Stimulated activated CD4-positive, alpha-beta T cell treated with anti-CD3 and anti-CD28 coated beads, TNF-alpha, amount 100 ng/mL, for 24 hours (primary cell): ENCODE results near the gene CELSR3.

Experiments
- DNase-seq, 3 experiments: peaks; one replicate each; pipeline ENCODE4 v3.0.0-alpha.2; 2020; ENCODE audit warnings: low read depth in 3 of 3

The CELSR3 gene

DNA sequence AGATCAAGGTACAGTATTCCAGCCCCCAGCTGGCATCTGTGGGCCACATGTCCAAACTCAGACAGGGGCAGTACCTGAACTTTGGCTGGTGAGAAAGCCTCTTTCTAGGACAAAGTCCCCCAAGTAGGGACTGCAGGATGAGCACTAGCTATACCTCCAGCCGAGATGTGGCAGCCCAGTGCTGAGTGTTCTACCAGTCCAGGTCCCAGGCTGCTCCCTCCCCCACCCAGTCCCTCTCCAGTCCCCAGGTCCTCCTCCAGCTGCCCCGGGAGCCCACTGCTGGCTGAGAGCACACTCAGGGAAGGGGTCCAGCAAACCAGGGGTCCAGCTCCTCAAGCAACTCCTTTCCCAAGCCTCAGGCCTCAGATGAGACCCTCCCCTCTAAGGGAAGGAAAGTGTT, 28.9 kb downstream of the CELSR3 start:
- DNase-seq = no peak

DNA sequence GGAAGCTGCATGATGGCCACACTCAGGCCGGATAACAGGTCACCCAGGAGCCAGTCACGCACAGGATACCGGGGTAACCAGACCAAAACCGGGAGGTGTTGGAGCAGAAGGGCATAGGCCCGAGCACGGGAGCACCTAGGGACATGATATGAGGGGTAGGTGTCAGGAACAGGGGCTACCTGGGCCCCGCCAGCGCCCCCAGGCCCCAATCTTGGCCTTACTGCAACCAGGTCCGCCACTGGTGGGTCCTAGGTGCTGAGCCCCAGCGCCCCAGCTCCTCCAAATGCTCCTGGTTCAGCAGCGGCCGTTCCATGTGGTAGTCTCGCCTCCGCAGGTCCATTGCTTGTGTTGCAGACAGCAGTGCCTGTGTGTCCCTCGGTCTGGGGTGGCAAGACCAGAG, 29.4 kb downstream of the CELSR3 start:
- no peak for DNase-seq

DNA sequence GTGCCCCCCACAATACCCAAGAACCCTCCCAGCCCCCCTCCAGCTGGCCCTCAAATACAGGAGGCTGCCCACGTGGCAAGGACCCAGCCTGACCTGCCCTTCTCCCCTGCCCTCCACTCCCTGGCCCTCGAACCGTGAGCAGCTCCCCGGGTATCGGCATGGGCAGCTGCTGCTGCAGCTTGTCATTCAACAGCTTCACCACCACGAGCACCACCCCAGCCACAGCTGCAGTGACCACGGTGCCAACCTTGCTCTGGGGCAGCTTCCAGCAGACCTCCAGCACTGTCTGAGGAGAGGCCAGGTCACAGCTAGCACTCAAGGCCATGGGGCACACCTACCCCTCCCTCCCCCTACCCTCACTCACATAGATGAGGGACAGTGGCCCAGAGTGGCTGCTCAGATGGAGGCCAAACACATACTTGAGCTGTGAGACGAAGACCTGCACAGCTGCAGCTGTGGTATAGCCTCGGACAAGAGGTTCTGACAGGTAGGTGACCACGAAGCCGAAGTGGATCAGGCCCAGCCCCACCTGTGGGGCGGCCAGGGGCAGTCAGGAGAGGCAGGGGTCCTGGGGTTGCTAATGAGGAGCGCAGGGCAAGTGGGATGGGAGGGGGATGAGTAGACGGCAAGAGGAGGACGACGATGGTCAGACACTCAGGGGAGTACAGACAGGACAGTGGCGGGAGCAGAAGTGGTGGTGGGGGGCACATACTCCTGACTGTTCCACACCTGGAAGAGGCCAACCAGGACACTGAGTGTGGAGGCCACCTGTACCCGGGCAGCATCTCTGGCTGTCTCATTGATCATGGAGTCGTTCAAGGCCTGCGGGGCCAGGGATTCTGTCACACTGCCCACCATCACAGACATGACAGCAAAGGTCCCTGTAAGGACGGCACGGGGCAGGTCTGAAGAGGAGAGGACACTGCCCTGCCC, 30.9 kb downstream of the CELSR3 start:
- DNase-seq = no peak

DNA sequence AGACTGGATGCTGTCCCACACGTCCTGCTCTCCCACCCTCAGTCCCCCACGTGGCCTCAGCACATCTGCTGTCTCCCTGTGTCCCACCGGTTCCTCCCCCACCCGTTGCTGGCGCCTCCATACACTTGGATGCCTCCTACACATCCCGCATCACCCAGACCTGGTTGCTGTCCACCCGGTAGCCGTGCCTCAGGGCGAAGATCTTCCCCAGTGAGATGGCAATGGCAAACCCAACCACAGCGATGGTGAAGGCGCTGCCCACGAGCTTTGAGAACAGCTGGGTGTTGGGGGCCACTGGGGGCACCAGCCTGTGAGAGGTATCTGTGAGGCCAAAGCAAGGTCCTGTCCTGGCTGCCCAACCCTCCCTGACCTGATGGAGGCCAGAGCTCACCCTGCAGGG, 31.9 kb downstream of the CELSR3 start:
- no peak for DNase-seq

DNA sequence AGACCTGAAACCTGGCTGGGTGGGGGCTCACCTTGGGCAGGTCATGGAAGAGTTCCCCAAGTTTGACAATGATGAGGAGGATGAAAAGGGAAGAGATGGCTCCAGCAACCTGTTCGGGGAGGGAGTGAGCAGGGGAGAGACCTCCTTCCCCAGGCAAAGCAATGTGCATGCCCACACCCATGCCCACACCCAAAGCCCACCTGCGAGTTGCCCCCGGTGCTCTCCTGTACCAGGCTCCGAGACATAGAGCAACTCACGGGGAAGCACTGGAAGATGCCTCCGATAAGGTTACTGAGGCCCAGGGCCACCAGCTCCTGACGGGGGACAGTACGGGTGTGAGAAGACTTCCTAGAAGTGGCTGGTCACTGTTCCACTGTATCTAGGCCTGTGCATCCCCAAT, 32.3 kb downstream of the CELSR3 start:
- DNase-seq = no peak

DNA sequence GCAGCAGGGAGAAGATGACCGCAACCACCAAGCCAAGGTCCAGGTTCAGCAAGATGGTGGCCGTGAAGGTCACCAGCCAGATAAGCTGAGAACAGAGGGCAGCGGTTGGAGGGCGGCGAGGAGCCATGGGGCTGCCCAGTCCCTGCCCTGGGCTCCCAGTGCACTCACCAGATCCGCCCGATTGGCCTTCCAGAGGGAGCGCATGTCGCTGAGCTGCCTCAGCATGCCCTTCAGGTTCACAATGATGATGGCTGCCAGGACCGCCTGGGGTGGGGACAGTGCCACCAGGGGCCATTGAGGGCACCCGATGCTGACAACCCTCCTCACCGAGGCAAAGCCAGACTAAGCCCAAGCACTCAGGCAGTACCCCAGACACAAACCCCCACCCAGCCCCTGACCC, 32.8 kb downstream of the CELSR3 start:
- DNase-seq = no peak

DNA sequence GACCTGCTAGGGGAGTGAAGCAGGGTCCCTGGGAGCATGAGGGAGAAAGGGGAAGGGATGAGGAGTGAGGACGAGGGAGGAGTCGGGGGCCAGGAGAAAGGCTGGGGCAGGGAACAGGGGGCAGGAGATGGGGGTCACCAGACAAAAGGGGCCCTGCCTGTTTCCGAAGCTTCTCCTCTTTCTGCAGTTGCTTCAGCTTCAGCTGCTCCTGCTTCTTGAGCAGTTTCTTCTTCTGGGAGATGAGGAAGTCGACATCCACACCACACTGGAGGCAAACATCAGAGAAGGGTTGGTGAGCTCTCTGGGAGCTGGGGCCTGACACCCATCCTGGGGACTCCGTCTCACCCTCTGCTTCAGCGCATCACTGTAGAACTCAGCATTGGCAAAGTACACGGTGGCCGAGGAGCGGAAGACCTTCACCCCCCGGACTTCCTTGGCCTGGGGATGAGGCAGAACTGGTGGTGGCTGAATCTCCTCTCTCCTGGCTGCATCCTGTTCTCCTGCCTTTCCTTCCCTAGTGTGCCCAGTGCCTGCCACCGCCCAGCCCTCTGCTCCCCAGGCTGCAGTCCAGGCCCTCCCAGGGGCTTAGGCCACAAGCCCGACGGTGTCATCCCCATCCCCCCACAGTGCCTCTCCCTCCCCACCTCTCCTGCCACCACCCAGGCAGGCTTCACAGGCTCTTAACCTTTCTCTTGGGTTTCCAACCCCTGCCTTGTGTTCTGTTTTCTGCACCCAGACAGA, 34.2 kb downstream of the CELSR3 start:
- no peak for DNase-seq

DNA sequence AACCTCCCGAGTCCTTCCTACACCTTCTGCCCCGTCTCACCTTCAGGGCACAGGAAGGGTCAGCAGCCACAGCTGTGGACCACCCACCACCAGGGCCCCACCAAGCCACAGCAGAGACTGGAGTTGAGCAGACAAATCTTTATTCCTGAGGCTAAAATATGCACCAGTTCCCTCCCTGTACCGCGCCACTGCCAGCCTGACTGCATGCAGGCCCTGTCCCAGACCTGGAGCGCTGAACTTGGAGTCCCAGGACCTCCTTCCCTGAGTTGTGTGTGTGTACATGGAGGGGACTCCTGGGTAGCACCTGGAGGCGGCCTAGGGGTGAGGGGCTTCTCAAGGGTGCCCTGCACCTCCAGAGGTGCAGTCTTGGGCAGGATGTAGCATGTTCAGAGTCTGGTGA, 37.1 kb downstream of the CELSR3 start:
- no peak for DNase-seq

DNA sequence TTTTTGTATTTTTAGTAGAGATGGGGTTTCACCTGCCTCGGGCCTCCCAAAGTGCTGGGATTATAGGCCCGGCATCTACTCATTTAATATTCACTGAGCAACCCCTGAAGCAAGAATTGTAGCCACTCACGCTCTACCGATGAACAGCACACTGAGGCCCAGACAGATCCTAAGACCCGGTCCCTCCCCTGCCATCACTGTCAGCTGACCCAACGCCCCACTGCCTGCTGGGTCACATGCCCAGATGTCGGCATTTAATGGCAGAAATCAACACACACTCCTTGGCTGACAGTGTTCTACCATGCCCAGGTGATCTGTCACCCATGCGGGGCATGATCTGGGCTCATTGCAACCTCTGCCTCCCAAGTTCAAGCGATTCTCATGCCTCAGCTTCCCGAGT, 37.9 kb downstream of the CELSR3 start:
- DNase-seq = no peak

DNA sequence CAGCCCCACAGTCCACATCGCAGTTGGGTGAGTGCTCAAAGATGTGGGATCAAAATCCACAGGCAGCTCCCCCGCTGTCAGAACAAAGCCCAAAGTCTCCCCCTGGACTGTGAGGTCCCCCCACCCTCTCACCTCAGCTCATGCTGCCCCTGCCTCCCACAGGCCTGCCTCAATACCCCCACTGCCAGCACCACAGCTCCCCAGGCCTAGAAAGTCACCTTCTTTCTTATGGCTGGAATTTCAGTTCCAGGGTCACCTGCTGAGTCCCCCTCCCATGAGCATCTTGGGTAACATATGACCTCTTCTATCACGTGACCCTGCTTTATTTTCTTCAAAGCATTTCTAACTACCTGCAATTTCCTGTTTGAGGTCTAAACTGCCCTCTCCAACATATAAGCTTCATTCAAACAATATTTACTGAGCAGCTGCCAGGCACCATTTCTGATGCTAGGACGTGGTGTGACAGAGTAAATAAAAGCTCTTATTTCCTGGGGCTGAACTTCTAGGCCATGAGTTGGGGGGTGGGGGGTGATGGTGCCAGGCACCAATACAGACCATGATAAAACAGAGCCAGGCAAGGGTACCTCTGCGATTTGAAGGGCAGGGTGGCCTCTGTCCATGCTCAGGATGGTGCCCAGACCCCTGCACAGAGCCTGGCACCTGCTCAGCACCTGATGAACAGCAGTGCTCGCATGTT, 38.7 kb downstream of the CELSR3 start:
- DNase-seq = no peak

DNA sequence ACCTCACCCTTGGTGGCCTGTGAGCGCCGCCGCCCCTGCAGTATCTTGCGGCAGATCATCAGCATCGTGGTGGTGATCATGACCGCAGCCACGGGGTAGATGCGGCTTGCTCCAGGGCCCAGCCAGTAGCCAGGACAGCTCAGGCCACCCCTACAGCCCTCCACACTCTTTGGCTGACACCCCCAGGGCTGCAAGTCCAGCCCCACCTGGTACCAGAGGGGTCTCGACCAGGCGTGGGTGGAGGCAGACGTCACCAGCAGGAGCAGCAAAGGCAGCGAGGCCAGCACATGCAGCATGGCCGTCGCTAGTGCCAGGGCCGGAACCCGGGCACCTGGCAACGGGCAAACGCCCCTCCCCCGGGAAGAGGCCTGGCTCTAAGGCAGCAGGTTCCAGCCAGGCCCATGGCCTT, 41.2 kb downstream of the CELSR3 start, which contains the start of gene TMEM89:
TMEM89 (minus strand) TSS at position 309 of the 409 bp plus-strand sequence; CDS start at position 296, 13 bp downstream.
- DNase-seq = no peak

DNA sequence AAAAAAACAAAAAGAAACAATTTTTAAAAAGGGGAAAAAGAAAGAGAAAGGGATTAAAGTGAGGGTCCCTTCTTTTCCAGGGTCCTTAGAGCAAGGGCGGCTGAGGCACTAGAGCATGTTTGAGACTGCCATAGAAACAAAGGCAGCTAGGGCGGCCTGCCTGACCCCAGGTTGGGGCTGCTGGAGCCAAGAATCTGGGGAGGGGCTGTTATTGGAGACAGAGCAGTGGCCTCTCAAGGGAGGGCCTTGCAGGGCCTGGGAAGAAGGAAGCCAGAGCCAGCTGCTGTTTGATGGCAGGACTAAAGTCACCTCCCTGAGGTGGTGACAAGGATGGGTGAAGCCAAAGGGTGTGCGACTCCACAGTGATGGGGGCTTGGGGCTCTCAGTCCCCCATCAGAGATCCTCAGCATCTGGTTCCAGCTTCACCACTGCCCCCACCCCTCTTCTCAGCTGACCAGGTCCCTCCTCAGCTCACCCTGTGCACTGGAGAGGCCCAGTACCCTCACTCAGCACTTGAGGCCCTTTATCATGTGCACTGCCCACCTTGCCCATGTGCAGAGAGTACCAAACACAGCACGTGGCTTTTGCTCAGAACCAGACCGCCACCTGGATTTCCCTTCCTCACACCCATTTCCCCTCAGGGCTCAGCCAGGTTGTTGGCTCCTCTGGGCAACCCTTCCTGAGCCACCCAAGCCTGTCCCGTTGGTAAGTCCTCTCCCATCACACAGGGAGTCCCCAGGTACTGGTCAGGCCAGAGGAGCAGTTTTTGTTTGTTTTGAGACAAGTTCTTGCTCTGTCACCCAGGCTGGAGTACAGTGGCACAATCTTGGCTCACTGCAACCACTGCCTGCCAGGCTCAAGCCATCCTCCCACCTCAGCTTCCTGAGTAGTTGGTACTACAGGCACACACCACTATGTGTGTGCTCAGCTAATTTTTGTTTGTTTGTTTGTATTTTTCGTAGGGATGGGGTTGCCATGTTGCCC, 42.9 kb downstream of the CELSR3 start:
- no peak for DNase-seq

DNA sequence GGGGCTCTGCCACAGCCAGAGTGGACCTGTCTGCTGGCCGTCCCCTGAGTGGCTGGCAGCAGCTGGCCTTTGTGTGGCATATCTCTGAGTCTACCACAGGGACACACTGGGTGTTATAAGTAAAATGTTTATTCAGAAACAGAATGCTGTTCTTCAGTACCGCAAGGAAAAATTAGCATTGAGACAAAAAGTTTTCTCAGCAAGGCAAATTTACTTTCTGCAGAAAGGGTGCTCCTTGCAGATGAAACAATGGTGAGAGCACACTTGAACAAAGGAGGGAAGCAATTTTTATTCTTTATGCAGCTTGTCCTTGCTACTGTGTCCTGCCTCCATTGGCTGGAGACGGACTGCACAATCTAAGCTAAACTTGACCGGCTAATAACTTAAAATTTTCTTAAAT, 45.1 kb downstream of the CELSR3 start:
- no peak for DNase-seq

DNA sequence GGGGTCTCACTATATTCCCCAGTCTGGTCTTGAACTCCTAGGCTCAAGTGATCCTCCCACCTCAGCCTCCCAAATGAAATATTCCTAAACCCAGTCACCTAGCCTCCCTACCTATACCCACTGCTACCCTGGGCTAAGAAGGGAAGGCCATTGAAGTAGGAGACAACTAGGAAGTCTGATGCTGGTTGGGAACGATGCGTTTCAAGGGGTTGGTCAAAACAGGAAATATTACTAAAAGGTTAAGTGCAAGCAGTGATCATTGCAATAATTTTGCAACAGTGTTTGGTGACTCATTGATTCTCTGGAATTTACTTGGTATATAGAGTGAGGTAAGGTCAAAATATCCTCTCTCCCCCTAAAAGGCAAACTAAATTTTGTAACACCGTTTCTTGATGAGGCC, 48.6 kb downstream of the CELSR3 start:
- no peak for DNase-seq

DNA sequence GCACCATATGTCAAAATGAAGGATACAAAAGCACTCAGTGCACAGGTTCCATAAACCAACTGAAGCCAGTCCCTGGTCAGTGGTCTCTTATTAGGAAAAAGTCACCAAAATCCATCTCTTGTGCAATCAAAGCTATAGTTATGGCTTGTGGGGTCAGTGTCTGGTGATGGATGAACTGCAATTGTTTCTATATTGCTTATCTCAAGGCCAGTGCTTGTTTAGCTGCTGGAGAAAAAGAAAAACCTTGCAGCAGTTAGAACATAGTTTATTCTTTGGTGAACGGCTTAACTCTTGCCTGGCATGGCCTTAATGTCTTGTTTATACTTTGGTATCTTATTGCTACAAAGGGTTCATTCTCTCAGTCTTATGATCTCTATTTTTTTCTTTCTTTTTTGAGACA, 50.4 kb downstream of the CELSR3 start:
- no peak for DNase-seq

DNA sequence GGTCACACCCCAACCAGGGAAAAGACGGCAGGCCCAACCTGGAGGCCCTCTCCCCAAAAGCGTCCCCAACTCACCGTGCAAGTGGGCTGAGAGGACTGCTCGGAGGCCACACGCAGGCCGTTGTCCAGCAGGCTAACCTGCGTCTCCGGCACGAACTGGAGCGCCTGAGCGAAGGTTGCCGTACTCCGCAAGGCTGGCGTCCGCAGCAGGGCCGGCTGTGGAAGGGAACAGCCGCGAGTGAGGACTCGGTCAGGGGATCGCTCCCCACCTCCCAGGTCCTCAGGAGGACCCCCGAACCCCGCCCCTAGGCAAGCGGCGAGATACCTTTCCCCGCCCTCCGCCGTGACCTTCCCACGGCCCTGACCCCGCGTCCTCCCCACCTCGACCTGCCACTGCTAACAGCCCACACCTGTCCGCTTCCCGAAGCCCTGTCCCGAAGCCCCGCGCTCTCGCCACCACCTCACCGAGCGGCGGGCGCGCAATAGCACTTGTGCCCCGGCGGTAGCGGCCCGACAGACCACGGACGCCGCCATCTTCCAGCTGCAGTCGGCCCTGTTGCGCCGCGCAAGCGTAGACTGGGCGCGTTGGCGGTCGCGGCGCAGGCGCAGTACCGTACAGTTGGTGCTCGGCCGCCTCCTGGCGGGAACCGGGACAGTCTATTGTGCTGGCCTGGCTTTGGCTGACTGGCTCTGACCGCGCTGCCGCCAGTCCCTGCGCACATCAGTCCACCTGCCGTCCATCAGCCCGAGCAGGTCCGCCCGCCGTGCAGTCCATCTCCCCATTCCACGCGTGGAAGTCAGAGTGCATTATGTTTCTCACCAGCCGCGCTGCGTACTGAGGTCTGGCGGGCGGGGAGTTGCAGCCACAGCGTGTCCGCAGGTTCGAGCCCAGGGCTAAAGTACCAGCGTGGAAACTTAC, 53.3 kb downstream of the CELSR3 start, which contains the start of gene UQCRC1:
UQCRC1 (minus strand) TSS at position 559 of the 918 bp plus-strand sequence; CDS start at position 533, 26 bp downstream.
- peak; percentile 80 to 90 (median 84) for DNase-seq

DNA sequence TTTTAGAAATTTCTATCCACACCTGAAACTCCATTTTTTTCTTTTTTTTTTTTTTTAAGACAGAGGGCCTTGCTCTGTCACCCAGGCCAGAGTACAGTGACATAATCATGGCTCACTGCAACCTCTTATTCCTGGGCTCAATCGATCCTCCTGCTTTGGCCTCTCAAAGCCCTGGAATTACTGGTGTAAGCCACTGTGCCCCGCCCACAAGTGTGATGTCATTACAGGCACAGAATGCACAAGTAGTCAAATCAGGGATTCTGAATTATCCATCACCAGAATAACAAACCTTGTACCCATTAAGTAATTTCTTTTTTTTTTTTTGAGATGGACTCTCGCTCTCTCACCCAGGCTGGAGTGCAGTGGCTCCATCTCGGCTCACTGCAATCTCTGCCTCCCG, 55.2 kb downstream of the CELSR3 start:
- DNase-seq = no peak

DNA sequence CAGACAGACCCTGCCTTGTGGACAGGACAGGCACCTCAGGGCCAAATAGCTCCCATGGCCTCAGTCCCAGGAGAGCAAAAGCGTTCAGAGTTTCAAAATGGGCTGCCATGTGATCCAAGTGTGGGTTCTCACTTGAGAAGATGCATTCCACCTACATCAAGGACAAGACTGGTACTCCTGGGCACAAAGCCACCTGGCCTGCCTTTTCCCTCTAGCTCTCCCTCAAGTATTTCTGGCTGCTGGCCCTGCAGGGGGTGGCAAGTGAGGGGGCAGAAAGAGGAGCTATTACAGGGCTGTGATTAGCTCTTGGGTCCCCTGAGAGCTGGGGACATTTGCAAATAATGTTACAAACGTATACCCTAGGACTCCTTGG, 61.1 kb downstream of the CELSR3 start:
- no peak for DNase-seq

DNA sequence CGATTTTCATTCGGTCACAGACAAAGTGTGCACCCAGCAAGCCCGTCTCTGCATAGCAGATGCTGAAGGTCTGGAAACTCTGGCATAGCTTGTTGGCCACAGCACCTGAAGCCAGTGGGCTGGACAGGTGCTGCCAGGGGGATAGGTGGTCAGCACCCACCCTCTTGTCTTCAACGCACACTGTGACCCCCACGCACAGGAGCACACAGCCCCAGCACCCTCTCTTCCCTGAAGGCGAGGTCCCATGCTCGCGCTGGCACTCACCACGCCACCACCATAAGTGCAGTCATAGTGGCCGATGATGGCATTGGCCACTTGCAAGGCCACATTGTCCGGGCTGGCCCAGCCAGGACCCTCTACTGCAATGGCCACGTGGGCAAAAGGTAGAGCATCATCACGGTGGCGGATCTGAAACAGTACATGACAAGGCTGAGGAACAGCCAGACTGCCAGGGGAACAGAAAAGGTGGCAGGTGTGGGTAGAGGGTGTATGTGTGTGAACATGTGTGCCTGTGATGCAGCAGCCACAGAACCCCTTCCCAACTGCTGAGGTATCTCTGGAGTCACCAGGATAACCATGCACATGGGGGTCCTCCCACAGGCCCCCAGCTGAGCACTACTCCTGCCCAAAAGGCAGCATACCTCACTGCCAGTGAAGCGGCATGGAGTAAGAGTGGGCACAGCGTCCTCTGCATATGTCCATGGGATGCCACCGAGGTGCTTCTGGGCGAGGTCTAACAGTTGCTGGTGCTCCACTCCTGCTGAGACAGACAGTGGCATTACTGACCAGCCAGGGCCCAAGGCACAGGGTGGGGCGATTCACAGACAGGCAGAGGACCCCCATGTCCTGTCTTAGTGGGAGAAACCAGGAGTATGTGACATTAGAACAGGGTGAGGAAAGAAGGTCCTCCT, 61.7 kb downstream of the CELSR3 start:
- no peak for DNase-seq
